HCT116 (cell line): ENCODE measurements around the gene PCDH1.

Source experiments
- CTCF ChIP-seq, 3 experiments: fragments of 200-600 bp in 1 of 3; sonication (generic) in 1 of 3; IDR thresholded peaks in 2 of 3; conservative IDR thresholded peaks in 1 of 3; 2 replicates each; pipeline ENCODE4 v1.5.1; 2012 to 2017; ENCODE audit warnings: low read depth in 2 of 3, low read length in 2 of 3, antibody characterized with exemption in 1 of 3, borderline replicate concordance in 1 of 3, control low read depth in 1 of 3, mild to moderate bottlenecking in 1 of 3, mixed read lengths in 1 of 3, mixed run types in 1 of 3, moderate library complexity in 1 of 3; ENCODE audit not compliant: insufficient read depth in 1 of 3
- ELF1 ChIP-seq: IDR thresholded peaks from 2 replicates; pipeline ENCODE4 v1.6.1; 2012; ENCODE audit warnings: low read depth, borderline replicate concordance
- EZH2phosphoT487 ChIP-seq: fragments of 200-600 bp; IDR thresholded peaks from 2 replicates; pipeline ENCODE4 v1.6.1; 2018; ENCODE audit warnings: antibody characterized with exemption, borderline replicate concordance
- ZFX ChIP-seq: fragments of 450-650 bp; IDR thresholded peaks from 2 replicates; pipeline ENCODE4 v1.6.1; 2017

GRCh38 chr5:141864371-141865370 lies 13.5 kb downstream of the PCDH1 start:
- TF ChIP-seq CTCF (IDR thresholded peaks at IDR 0.05 in 2 of 3, conservative IDR thresholded peaks at IDR 0.05 in 1 of 3; ENCODE audit: borderline replicate concordance in 1 of 3, insufficient read depth in 1 of 3, low read depth in 2 of 3, low read length in 2 of 3) (no peak), EZH2phosphoT487 (no peak), ZFX (no peak), ELF1 (no peak)
